Gastroesophageal sphincter (tissue), 4 donors: ENCODE results near the gene AHSA1. TPM values are rescaled to one million over a fixed set of nuclear protein-coding genes. Genes with fewer than 3 reads are reported as not detected.

Experiments
- ATAC-seq: fragments of 150-250 bp; one replicate; pipeline ENCODE4 v1.9.1; 2016; ENCODE audit warnings: mild to moderate bottlenecking, moderate library complexity
- H3K27ac ChIP-seq, 4 donors: fragments of 200-600 bp; sonication (generic) in 3 of 4; 1 replicate in 3 of 4; 2 replicates in 1 of 4; pipeline ENCODE4 v1.5.1; 2016 to 2019
- H3K27me3 ChIP-seq: fragments of 200-600 bp; sonication (generic); one replicate; pipeline ENCODE4 v1.5.1; 2019
- H3K36me3 ChIP-seq, 2 donors: fragments of 200-600 bp; sonication (generic); one replicate each; pipeline ENCODE4 v1.5.1; 2019; ENCODE audit warnings: control low read depth in 1 of 2
- H3K4me1 ChIP-seq, 3 donors: fragments of 200-600 bp; sonication (generic); 1 replicate in 2 of 3; 2 replicates in 1 of 3; pipeline ENCODE4 v1.5.1; 2016 to 2019; ENCODE audit warnings: control low read depth in 2 of 3
- H3K4me3 ChIP-seq, 2 donors: fragments of 200-600 bp; sonication (generic); one replicate each; pipeline ENCODE4 v1.5.1; 2019; ENCODE audit warnings: mild to moderate bottlenecking in 1 of 2, moderate library complexity in 1 of 2
- H3K9me3 ChIP-seq, 3 donors: fragments of 200-600 bp; sonication (generic); one replicate each; pipeline ENCODE4 v1.5.1; 2017 to 2019; ENCODE audit warnings: control low read depth in 2 of 3
- EP300 ChIP-seq: sonication (generic); formaldehyde crosslinking; IDR thresholded peaks from one replicate; pipeline ENCODE4 v1.6.1; 2017; ENCODE audit warnings: antibody characterized with exemption, mild to moderate bottlenecking
- POLR2A ChIP-seq, 2 donors: fragments of 450-650 bp; IDR thresholded peaks; one replicate each; pipeline ENCODE4 v1.6.1; 2017; ENCODE audit warnings: antibody characterized with exemption in 2 of 2, mild to moderate bottlenecking in 2 of 2, moderate library complexity in 1 of 2
- POLR2AphosphoS5 ChIP-seq: sonication (generic); formaldehyde crosslinking; IDR thresholded peaks from one replicate; pipeline ENCODE4 v1.6.1; 2017; ENCODE audit warnings: antibody characterized with exemption
- WGBS, 2 donors: methylation state at CpG; one replicate each; pipeline ENCODE4 v1.1.5; 2018; ENCODE audit warnings: low coverage in 1 of 2; 5-methylcytosine and 5-hydroxymethylcytosine counted together
- total RNA-seq, 4 donors: library from RNA; depleted of rRNA; stranded (reverse); fragments of >200 nt; gene quantifications; one replicate each; pipeline ENCODE4 v1.1.0, GENCODE V29; 2016
- TF ChIP-seq, protein P1 (sequence below), 4 experiments: fragments of 200-600 bp in 2 of 4; fragments of 450-650 bp in 2 of 4; sonication (generic) in 1 of 4; IDR thresholded peaks; one replicate each; pipeline ENCODE4 v1.5.1; 2017 to 2019; ENCODE audit warnings: antibody characterized with exemption in 4 of 4, mild to moderate bottlenecking in 2 of 4, moderate library complexity in 2 of 4

The AHSA1 gene
- total RNA-seq, 4 donors from 2014 or later, result 115 to 166 (median 129) TPM

DNA sequence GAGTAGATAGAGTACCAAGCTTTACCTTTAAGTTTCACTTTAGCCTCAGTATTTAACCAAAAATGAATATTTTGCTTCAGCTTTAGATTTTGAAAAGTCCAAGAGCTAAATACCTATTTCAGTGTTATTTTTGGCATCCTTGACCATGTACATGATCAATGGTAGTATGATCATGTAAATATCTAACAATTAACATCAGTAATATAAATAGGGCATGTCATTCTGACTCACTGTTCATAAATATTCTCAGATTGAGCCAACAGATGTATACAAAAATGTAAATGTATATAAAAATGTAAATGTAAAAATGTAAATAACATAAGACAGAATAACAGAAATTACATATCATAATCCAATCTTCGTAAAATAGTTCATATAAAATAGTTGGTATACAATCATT, 19.3 kb upstream of the AHSA1 start:
- no peak for TF ChIP-seq POLR2AphosphoS5
- TF ChIP-seq, protein P1, sequence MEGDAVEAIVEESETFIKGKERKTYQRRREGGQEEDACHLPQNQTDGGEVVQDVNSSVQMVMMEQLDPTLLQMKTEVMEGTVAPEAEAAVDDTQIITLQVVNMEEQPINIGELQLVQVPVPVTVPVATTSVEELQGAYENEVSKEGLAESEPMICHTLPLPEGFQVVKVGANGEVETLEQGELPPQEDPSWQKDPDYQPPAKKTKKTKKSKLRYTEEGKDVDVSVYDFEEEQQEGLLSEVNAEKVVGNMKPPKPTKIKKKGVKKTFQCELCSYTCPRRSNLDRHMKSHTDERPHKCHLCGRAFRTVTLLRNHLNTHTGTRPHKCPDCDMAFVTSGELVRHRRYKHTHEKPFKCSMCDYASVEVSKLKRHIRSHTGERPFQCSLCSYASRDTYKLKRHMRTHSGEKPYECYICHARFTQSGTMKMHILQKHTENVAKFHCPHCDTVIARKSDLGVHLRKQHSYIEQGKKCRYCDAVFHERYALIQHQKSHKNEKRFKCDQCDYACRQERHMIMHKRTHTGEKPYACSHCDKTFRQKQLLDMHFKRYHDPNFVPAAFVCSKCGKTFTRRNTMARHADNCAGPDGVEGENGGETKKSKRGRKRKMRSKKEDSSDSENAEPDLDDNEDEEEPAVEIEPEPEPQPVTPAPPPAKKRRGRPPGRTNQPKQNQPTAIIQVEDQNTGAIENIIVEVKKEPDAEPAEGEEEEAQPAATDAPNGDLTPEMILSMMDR (IDR thresholded peaks at IDR 0.05), result no peak
- no peak for TF ChIP-seq POLR2A (IDR thresholded peaks at IDR 0.05)
- TF ChIP-seq EP300, result no peak
- Histone ChIP-seq H3K27me3 (no peaks in the 10 kb centered on the region), H3K4me1 (no peaks in the 10 kb centered on the region), H3K27ac (no peak overlapping the region), H3K36me3 (peaks cover 11 to 96% of the 10 kb centered on the region in 2 donors), H3K4me3 (no peak overlapping the region), H3K9me3 (no peaks in the 10 kb centered on the region)
- no peak for ATAC-seq
- 95 to 100% methylated on average over 1 of the region's 1 CpG for WGBS, 2 donors

DNA sequence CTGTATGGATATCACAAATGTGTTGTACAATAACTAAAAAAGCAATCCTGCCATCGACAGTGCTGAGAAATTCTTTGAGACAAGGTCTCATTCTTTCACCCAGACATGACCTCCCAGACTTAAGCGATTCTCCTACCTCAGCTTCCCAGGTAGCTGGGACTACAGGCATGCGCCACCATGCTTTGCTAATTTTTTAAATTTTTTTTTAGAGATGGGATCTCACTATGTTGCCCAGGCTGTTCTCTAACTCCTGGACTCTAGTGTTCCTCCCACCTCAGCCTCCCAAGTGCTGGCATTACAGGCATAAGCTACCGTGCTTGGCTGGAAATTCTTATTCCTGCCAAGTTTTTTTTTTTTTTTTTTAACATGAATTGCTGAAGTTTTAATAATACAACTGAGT, 18.0 kb upstream of the AHSA1 start:
- TF ChIP-seq EP300 (no peak), POLR2AphosphoS5 (no peak), POLR2A (IDR thresholded peaks at IDR 0.05) (no peak)
- TF ChIP-seq, protein P1 (IDR thresholded peaks at IDR 0.05), result no peak
- H3K4me1 ChIP-seq, result no peaks in the 10 kb centered on the region
- no peak overlapping the region for H3K4me3 ChIP-seq
- no peak for ATAC-seq
- peaks cover 11 to 96% of the 10 kb centered on the region in 2 donors for H3K36me3 ChIP-seq
- 82 to 92% methylated on average over 3 to 4 of the region's 4 CpGs for WGBS, 2 donors
- no peak overlapping the region for H3K27ac ChIP-seq
- H3K27me3 ChIP-seq, result no peaks in the 10 kb centered on the region
- no peaks in the 10 kb centered on the region for H3K9me3 ChIP-seq

DNA sequence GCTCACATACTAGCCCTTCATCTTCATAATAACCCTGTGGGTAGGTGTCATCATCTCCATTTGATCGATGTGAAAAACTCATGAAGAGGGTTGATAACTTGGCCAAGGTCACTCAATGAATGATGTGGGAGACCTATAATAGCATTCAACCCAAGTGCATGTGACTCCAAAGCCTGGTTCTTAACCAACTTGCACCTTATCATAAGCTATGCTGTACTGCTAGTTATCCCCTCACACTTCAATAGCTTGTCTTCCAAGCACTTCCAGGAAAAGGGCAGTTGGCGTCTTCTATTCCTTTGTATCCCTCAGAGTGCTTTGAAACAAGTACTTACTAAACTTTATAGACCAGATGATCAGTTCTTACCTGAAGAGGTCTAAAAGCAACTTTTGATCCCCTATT, 15.7 kb upstream of the AHSA1 start:
- Histone ChIP-seq H3K4me3 (no peak overlapping the region), H3K4me1 (no peaks in the 10 kb centered on the region), H3K27me3 (no peaks in the 10 kb centered on the region), H3K36me3 (peaks cover 7 to 93% of the 10 kb centered on the region in 2 donors), H3K9me3 (no peaks in the 10 kb centered on the region), H3K27ac (no peak overlapping the region)
- 92% methylated on average over 2 of the region's 2 CpGs; no CpG with 5 or more reads in 1 of the 2 donors for WGBS, 2 donors
- no peak for ATAC-seq
- no peak for TF ChIP-seq EP300
- no peak for TF ChIP-seq POLR2AphosphoS5
- TF ChIP-seq POLR2A (IDR thresholded peaks at IDR 0.05), result no peak
- TF ChIP-seq, protein P1 (IDR thresholded peaks at IDR 0.05), result no peak

DNA sequence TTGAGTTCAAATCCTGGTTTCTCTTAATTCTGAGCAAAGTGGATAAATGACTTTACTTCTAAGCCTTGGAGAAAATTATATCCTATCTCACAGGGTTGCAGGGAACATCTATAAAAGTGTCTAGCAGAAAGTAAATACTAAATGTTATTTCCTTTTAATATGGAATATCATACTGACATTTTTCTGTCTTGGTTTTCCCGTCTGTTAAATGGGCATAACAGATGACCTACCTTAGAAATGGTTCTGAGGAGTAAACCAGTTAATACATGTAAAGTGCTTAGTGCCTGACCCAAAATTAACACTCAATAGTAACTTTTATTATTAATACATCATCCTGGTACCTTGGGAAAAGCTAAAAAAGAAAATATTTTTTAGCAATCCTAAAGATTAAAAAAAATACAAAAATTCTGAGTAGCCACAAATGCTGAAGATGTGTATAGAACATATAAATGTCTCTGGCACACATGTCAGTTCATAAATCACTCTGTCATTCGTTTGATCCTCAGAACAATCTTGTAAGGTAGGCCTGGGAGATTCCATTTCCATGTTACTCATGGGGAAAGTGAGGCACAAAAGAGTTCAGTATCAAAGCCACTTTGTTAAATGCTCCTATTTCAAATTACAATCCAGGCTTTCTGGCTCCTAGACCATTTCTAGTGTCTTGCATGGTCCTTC, 1.8 kb upstream of the AHSA1 start:
- no peak for ATAC-seq
- Histone ChIP-seq H3K27ac (no peak overlapping the region), H3K9me3 (no peaks in the 10 kb centered on the region), H3K36me3 (peaks cover 0 to 42% of the 10 kb centered on the region in 2 donors), H3K4me3 (peak overlapping the region in 1 of 2 donors; percentile 74), H3K27me3 (no peaks in the 10 kb centered on the region), H3K4me1 (peaks cover 0 to 50% (median 8%) of the 10 kb centered on the region in 3 donors)
- TF ChIP-seq POLR2AphosphoS5 (no peak), EP300 (no peak), POLR2A (IDR thresholded peaks at IDR 0.05) (no peak)
- TF ChIP-seq, protein P1 (IDR thresholded peaks at IDR 0.05), result no peak
- 45 to 64% methylated on average over 2 of the region's 2 CpGs for WGBS, 2 donors

DNA sequence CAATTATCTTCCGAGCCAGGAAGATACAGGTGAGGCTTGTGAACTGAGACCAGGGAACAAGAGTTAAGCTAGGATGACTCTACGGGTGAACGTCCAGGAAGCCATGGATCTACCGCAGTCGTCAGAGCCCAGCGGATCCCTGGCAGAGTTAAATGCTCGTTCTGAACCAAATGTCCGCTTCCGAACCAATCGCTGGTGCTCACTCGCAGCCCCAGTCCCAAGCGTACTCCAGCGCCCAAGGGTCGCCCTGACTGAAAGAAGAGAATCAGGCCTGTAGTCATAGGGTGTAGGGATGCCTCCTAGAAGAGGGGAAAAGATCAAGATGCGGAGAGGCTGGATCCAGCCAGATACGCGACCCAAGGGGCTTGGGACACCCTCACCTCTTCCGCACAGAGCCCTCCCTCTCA, 775 bp upstream of the AHSA1 start:
- H3K4me1 ChIP-seq, result peaks cover 0 to 57% (median 8%) of the 10 kb centered on the region in 3 donors
- H3K27ac ChIP-seq, result peak overlapping the region; percentile 34 to 95 (median 92)
- no peaks in the 10 kb centered on the region for H3K9me3 ChIP-seq
- H3K4me3 ChIP-seq, result peak overlapping the region; percentile 53 to 74
- ATAC-seq, result no peak
- 0 to 2% methylated on average over 8 to 11 of the region's 18 CpGs for WGBS, 2 donors
- H3K36me3 ChIP-seq, result peaks cover 0 to 42% of the 10 kb centered on the region in 2 donors
- H3K27me3 ChIP-seq, result no peaks in the 10 kb centered on the region
- TF ChIP-seq EP300 (no peak), POLR2A (IDR thresholded peaks at IDR 0.05) (peak in 1 of 2 donors; percentile 55)
